ENCODE measurements around the gene SHISAL2A. TPM values are rescaled to one million over a fixed set of nuclear protein-coding genes. Genes with fewer than 3 reads are reported as not detected.

The SHISAL2A gene
- total and polyA plus RNA-seq, 10 of the 15 experiments (the other 5 are each of a cell fraction or from before 2014, with no cell fraction given), result 0.18 to 0.67 (median 0.45) TPM

GRCh38 chr1:52660807-52661206 is 27.8 kb downstream of the SHISAL2A start:
- DNase-seq (ENCODE audit: low read depth, low spot score) (no peak), ATAC-seq (no peak), FAIRE-seq (no peak)
- H3K79me2 ChIP-seq (ENCODE audit: control insufficient read depth, insufficient read depth, low read length), result no peaks in the 10 kb centered on the region
- ChIA-PET POLR2A (interaction anchor here (0.5 to 1.5 kb wide), 2 partner anchors 20 to 28 kb away, joined by 3 read pairs; no protein-coding TSS in a partner anchor), RAD21 (ENCODE audit: unreplicated experiment) (interaction anchor here (1.0 to 1.8 kb wide), 3 partner anchors 56 to 257 kb away, joined by 4 to 6 read pairs (median 5); partner anchors contain the start of genes ORC1 and TUT4), SMC1A (ENCODE audit: uncharacterized antibody, unreplicated experiment) (interaction anchor here (1.0 to 3.0 kb wide), 3 partner anchors 20 to 92 kb away, joined by 3 to 26 read pairs (median 15); no protein-coding TSS in a partner anchor), CTCF (interaction anchor here (1.8 to 2.2 kb wide), 3 partner anchors 8 to 256 kb away, joined by 4 to 8 read pairs (median 4); partner anchors contain the start of genes ORC1 and PRPF38A)
- H2AFZ ChIP-seq (ENCODE audit: control insufficient read depth, low read depth, low read length), result no peak overlapping the region
- H3K9me3 ChIP-seq (replicated peaks; ENCODE audit: control insufficient read depth, insufficient read depth, low read length), result no peaks in the 10 kb centered on the region
- 46% methylated on average over 3 of the region's 3 CpGs for WGBS (ENCODE audit: insufficient coverage, insufficient replicate concordance, low lambda C conversion rate, missing lambda C conversion rate)
- H3K27me3 ChIP-seq (replicated peaks in 1 of 2; ENCODE audit: control insufficient read depth in 2 of 2, insufficient read depth in 2 of 2, low read length in 1 of 2), result no peaks in the 10 kb centered on the region
- in situ Hi-C loops (cut with MboI) (no loop called here), intact Hi-C loops (cut with micrococcal nuclease; ENCODE audit: unreplicated experiment) (no loop called here)
- H3K27ac ChIP-seq (ENCODE audit: control insufficient read depth, insufficient read depth), result no peak overlapping the region
- TF ChIP-seq ZBTB4 (CRISPR knock-in tag; IDR thresholded peaks at IDR 0.05) (no peak), ZSCAN29 (IDR thresholded peaks at IDR 0.05) (no peak), NFIC (IDR thresholded peaks at IDR 0.05; ENCODE audit: low read depth, low read length) (no peak), YY1 (IDR thresholded peaks at IDR 0.05; ENCODE audit: low read depth, low read length) (no peak), ZBED1 (IDR thresholded peaks at IDR 0.05; ENCODE audit: borderline replicate concordance) (no peak), MEF2A (IDR thresholded peaks at IDR 0.05; ENCODE audit: insufficient read depth, low read depth, low read length) (no peak), ZNF384 (IDR thresholded peaks at IDR 0.05; ENCODE audit: borderline replicate concordance, low read depth, low read length) (no peak), PAX5 (IDR thresholded peaks at IDR 0.05; ENCODE audit: borderline replicate concordance, low read depth, low read length) (no peak), ZNF622 (IDR thresholded peaks at IDR 0.05) (no peak), SREBF2 (IDR thresholded peaks at IDR 0.05; ENCODE audit: low read length) (no peak)
- H4K20me1 ChIP-seq (ENCODE audit: control insufficient read depth, insufficient read depth), result no peaks in the 10 kb centered on the region
- H3K4me3 ChIP-seq, result no peak overlapping the region
- H3K4me2 ChIP-seq (ENCODE audit: control insufficient read depth, insufficient read depth), result no peak overlapping the region
- H3K4me1 ChIP-seq (ENCODE audit: control insufficient read depth, insufficient read depth, low read length), result peaks cover 5% of the 10 kb centered on the region
- H3K9ac ChIP-seq (ENCODE audit: control insufficient read depth, insufficient read depth, low read length), result no peak overlapping the region
- H3K36me3 ChIP-seq (ENCODE audit: control insufficient read depth in 2 of 2, insufficient read depth in 2 of 2, low read length in 1 of 2), result no peaks in the 10 kb centered on the region
- BruUV-seq (replicated peaks), result no TSS peak
